Measurements from ENCODE around the gene AP1AR. TPM values are rescaled to one million over a fixed set of nuclear protein-coding genes. Genes with fewer than 3 reads are reported as not detected.

Gene AP1AR
- total RNA-seq, 1 donor from 2014 or later, result 26.1 TPM

DNA sequence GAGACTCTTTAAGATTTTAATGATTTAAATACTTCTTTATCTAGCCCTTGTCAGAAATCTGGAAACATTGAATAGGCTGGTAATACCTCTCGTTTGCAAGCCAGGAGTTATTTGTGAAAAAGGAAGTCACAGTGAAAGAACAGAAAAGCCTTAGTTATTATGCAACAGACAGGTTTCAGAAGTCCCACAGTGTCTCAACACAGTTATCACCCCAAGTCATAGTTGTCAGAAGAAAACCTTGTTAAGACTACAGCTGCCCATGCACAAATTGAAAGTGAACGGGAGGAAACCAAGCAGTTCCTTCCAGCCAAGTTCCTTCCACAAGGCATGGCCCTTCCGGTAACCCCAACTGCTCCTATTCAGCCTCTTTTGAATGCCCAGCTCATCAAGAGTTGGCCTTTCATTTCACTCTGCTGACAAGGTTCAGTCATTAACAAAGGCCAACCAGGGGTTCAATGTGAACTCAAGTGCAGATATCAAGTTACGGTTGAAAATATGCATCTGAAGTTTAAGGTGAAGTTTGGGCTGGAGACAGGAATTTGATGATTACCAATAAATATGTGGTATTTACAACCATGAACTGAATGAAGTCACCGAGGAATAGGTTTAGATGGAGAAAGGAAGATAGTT lies 81.1 kb downstream of the AP1AR start:
- DNase-seq (ENCODE audit: low spot score), result no peak

DNA sequence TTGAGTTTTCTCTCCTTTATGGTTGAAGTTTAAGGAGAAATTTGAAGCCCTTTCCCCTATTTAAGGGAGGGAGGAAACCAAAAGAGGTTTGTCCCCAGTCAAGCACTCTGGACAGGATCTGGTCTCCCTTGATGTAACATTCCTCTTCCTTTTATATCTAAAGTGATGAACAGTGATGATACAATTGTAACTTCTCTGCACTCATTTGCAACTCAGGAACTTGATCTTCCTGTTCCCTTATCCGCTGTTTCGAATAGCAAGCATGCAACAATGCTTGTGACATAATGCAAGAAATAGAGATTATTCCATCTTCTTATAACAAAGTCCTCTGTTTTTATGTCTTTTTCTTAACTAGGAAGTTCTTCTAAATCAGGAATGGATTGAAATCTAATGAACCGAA lies 83.9 kb downstream of the AP1AR start:
- DNase-seq (ENCODE audit: low spot score), result no peak

DNA sequence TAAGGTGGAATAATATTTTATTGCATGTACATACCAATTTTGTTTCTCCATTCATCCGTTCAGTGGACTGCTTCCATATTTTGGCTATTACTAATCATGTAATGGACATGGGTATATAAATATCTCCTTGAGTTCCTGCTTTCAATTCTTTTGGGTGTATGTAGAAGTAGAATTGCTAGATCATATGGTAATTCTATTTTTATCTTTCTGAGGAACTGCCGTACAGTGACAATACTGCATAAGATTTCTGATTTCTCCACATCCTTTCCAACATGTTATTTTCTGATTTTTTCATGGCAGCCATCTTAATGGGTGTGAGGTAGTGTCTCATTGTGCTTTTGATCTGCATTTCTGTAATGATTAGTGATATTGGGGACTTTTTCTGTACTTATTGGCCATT lies 84.8 kb downstream of the AP1AR start:
- DNase-seq (ENCODE audit: low spot score), result no peak

DNA sequence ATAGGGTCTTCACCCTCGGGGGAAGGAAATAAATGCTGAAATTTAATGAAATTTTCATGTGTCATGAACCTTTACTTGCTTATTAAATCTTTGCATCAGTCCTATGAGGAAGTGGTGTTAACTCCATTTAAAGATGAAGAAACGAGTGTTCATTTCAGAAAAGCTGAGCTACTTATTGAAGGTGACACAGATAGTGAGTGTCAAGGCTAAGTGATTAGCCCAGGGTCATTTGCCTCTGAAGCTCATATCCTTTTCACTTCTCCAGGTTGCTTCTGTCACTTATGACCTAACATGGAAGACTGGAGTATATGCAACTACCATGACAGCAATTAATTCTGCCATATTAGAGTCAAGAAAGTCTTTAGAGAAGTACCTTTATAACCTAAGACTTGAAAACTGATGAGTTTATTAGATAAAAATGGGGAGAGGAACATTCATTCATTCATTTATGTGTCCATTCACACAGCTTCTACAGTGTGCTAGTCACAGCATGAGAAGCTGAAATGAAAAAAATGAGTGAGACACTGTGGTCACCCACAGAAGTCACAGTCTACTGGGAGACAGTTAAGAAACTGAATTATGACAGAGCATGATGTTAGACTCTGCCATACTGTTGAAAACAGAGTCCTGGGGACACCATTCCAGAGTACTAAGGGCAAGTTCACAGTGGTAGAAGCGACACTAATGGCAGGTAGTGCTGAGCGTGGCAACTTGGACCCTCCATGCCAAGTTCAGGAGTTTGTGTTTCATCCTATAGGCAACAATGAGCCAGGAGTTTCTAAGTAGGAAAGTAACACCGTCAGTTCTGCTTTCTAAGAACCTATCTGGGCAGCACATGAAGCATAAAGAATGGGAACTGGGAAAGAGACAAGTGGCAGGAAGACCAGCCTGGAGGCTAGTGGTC lies 86.9 kb downstream of the AP1AR start:
- no peak for DNase-seq (ENCODE audit: low spot score)

Other genes with a start within 250 kb of the AP1AR start
- 2.6 TPM for gene FAM241A, start 86.3 kb upstream of the AP1AR start, total RNA-seq
- 9.6 TPM for gene TIFA, start 54.1 kb downstream of the AP1AR start, total RNA-seq
- gene ALPK1, start 65.6 kb downstream of the AP1AR start, total RNA-seq, result 21.3 TPM